ENCODE results near the gene KHDC4. TPM values are rescaled to one million over a fixed set of nuclear protein-coding genes. Genes with fewer than 3 reads are reported as not detected.
A peak's percentile ranks its signal among the peaks of the same experiment; 100 is the strongest.

KHDC4 gene
- total and polyA plus RNA-seq, 2 of the 4 experiments (the other 2 are of a cell fraction): 28.0 to 29.9 TPM

DNA sequence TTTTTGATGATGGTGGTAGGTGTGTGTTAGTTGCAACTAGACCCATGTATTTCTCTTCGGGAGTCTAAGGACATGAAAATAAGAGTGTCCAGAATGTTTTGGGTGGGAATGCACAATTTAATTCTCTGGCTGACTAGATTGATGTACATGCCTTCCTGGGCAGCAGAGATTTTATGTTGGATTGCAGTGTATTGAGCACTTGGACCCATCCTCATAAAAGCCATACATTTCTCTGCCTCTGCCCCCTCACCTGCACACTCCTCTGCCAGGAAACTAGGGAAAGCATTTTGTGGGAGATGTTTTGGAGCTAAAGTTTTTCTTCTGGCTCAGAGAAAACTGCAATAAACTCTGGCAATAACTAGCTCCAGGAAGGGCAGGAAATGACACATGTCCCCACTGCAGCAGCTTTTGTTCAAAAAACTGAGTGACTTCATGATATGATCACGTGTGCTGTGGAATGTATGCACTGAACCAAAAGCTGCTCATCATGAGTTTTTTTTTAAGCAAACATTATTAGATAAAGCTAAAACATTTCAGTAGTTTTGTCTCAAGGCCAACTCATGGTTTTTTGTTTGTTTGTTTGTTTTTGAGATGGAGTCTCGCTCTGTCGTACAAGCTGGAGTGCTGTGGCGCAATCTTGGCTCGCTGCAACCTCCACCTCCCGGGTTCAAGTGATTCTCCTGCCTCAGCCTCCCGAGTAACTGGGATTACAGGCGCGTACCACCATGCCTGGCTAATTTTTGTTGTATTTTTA is 40.6 kb downstream of the KHDC4 start:
- Histone ChIP-seq H3K14ac (replicated peaks; ENCODE audit: low read depth, low read length) (peak overlapping the region; percentile 90), H3K4ac (ENCODE audit: low read depth, low read length) (peak overlapping the region; percentile 100), H3K4me3 (ENCODE audit: insufficient read depth, low read depth, low read length) (no peak overlapping the region), H2BK15ac (ENCODE audit: low read depth, low read length) (peak overlapping the region; percentile 92), H3K79me1 (ENCODE audit: low read depth in 1 of 2, low read length in 2 of 2) (peaks cover 0 to 20% of the 10 kb centered on the region in 2 experiments; a peak in 2 of 4 replicates), H3K27ac (ENCODE audit: insufficient read depth, low read length) (peak overlapping the region; percentile 95), H2AK9ac (replicated peaks; ENCODE audit: low read depth, low read length, poor library complexity) (peak overlapping the region; percentile 79), H4K20me1 (ENCODE audit: insufficient read depth, low read length) (no peaks in the 10 kb centered on the region; the same call in 1 of the 2 replicates), H2BK120ac (ENCODE audit: low read depth, low read length) (peak overlapping the region; percentile 91), H3K18ac (ENCODE audit: low read depth, low read length) (peak overlapping the region; percentile 78), H3K4me1 (ENCODE audit: control insufficient read depth, insufficient read depth, low read length) (peaks cover 19% of the 10 kb centered on the region), H2BK5ac (ENCODE audit: low read depth, low read length, poor library complexity, severe bottlenecking) (peak overlapping the region; percentile 98), H4K91ac (ENCODE audit: insufficient read depth, low read depth, low read length) (peak overlapping the region; percentile 95), H3K23ac (ENCODE audit: low read depth, low read length) (peak overlapping the region; percentile 94), H2AK5ac (ENCODE audit: low read depth, low read length) (peak overlapping the region; percentile 93), H3K9ac (ENCODE audit: low read depth, low read length) (peak overlapping the region; percentile 58), H3K27me3 (ENCODE audit: control insufficient read depth, insufficient read depth, low read length) (no peaks in the 10 kb centered on the region), H3K56ac (ENCODE audit: extremely low read depth, insufficient read depth, low read length) (peak overlapping the region; percentile 91), H4K5ac (ENCODE audit: low read depth, low read length) (peak overlapping the region; percentile 76; the same call in 1 of the 2 replicates), H3K9me1 (ENCODE audit: insufficient read depth, low read length) (peaks cover 6% of the 10 kb centered on the region), H3K9me3 (ENCODE audit: control insufficient read depth, insufficient read depth, low read length) (no peaks in the 10 kb centered on the region), H2BK20ac (ENCODE audit: low read depth, low read length) (peak overlapping the region; percentile 86), H3K36me3 (ENCODE audit: control insufficient read depth, insufficient read depth, low read length) (peaks cover 14% of the 10 kb centered on the region), H2AFZ (replicated peaks; ENCODE audit: low read length, poor library complexity) (no peak overlapping the region), H3K4me2 (ENCODE audit: low read depth, low read length) (peak overlapping the region; percentile 64), H4K8ac (ENCODE audit: low read depth in 2 of 2, low read length in 2 of 2) (peak overlapping the region; percentile 78 to 99)
- POLR2A ChIA-PET (ENCODE audit: unreplicated experiment): interaction anchor here (1.0 to 1.2 kb wide), 2 partner anchors 10 to 17 kb away, joined by 3 read pairs; no protein-coding TSS in a partner anchor
- in situ Hi-C loops (cut with MboI; ENCODE audit: low sequenced_read_pairs) (no loop called here), intact Hi-C loops (cut with micrococcal nuclease) (no loop called here), dilution Hi-C loops (cut with HindIII; ENCODE audit: low sequenced_read_pairs, unreplicated experiment) (no loop called here)
- ATAC-seq (ENCODE audit: low read depth) (peak; percentile 45), DNase-seq (peak; percentile 91)
- CTCF ChIA-PET: interaction anchor here (0.6 to 2.2 kb wide), 4 partner anchors 10 to 33 kb away, joined by 3 to 8 read pairs (median 4); no protein-coding TSS in a partner anchor
- 75% methylated on average over 8 of the region's 10 CpGs; no CpG with 5 or more reads in 1 of the 2 experiments for WGBS, 2 experiments (ENCODE audit: extremely low coverage in 2 of 2, insufficient read length in 1 of 2)
- BruUV-seq (replicated peaks): no TSS peak
- TF ChIP-seq MAZ (IDR thresholded peaks at IDR 0.05; ENCODE audit: borderline replicate concordance, low read depth, low read length) (no peak), CHD1 (IDR thresholded peaks at IDR 0.05; ENCODE audit: low read depth, low read length) (no peak), MAFK (IDR thresholded peaks at IDR 0.05; ENCODE audit: low read depth, low read length) (no peak; the same call in 1 of the 2 replicates), MXI1 (IDR thresholded peaks at IDR 0.05; ENCODE audit: borderline replicate concordance, low read depth, low read length) (no peak), SMC3 (IDR thresholded peaks at IDR 0.05; ENCODE audit: low read depth, low read length) (no peak), RCOR1 (IDR thresholded peaks at IDR 0.05; ENCODE audit: insufficient replicate concordance, low read length) (no peak), NFE2L2 (IDR thresholded peaks at IDR 0.05; ENCODE audit: low read depth, low read length) (no peak), BHLHE40 (IDR thresholded peaks at IDR 0.05; ENCODE audit: low read depth, low read length) (peak; percentile 56; the same call in 1 of the 2 replicates), RAD21 (IDR thresholded peaks at IDR 0.05; ENCODE audit: low read length) (no peak), CEBPB (IDR thresholded peaks at IDR 0.05; ENCODE audit: low read depth, low read length) (peak; percentile 51)
- TF ChIP-seq, protein P1, sequence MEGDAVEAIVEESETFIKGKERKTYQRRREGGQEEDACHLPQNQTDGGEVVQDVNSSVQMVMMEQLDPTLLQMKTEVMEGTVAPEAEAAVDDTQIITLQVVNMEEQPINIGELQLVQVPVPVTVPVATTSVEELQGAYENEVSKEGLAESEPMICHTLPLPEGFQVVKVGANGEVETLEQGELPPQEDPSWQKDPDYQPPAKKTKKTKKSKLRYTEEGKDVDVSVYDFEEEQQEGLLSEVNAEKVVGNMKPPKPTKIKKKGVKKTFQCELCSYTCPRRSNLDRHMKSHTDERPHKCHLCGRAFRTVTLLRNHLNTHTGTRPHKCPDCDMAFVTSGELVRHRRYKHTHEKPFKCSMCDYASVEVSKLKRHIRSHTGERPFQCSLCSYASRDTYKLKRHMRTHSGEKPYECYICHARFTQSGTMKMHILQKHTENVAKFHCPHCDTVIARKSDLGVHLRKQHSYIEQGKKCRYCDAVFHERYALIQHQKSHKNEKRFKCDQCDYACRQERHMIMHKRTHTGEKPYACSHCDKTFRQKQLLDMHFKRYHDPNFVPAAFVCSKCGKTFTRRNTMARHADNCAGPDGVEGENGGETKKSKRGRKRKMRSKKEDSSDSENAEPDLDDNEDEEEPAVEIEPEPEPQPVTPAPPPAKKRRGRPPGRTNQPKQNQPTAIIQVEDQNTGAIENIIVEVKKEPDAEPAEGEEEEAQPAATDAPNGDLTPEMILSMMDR (conservative IDR thresholded peaks at IDR 0.05; ENCODE audit: low read depth, low read length): no peak
- TF ChIP-seq, protein P2, sequence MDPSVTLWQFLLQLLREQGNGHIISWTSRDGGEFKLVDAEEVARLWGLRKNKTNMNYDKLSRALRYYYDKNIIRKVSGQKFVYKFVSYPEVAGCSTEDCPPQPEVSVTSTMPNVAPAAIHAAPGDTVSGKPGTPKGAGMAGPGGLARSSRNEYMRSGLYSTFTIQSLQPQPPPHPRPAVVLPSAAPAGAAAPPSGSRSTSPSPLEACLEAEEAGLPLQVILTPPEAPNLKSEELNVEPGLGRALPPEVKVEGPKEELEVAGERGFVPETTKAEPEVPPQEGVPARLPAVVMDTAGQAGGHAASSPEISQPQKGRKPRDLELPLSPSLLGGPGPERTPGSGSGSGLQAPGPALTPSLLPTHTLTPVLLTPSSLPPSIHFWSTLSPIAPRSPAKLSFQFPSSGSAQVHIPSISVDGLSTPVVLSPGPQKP (IDR thresholded peaks at IDR 0.05; ENCODE audit: borderline replicate concordance, low read depth, low read length): no peak
- TF ChIP-seq, protein P3, sequence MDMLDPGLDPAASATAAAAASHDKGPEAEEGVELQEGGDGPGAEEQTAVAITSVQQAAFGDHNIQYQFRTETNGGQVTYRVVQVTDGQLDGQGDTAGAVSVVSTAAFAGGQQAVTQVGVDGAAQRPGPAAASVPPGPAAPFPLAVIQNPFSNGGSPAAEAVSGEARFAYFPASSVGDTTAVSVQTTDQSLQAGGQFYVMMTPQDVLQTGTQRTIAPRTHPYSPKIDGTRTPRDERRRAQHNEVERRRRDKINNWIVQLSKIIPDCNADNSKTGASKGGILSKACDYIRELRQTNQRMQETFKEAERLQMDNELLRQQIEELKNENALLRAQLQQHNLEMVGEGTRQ (IDR thresholded peaks at IDR 0.05; ENCODE audit: low read depth, low read length): peak; percentile 97

All from IMR-90 (cell line).